GM13977 (cell line): ENCODE data around the gene BIRC6.
A peak's percentile ranks its signal among the peaks of the same experiment; 100 is the strongest.
"Not testable (repeated sequence)": the region's sequence is repeated elsewhere in the genome, so short reads cannot be mapped to it uniquely, and the experiment has no call there.

Experiments
- DNase-seq: peaks from one replicate; pipeline ENCODE4 v3.0.0; 2012; ENCODE audit warnings: low spot score
- in situ Hi-C: fragments of 300-500 bp; cut with MboI; formaldehyde crosslinking; loops from one replicate; pipeline ENCODE4 v1.12.0; 2022; ENCODE audit warnings: low sequenced_read_pairs, low pct_unique_long_range_greater_than_20kb, mixed read lengths, inconsistent platforms; ENCODE audit not compliant: unreplicated experiment
- TF ChIP-seq, protein P1 (sequence below): IDR thresholded peaks from 2 replicates; pipeline ENCODE4 v1.5.1; 2012; ENCODE audit warnings: mild to moderate bottlenecking, control low read depth; ENCODE audit not compliant: insufficient read depth; ENCODE audit errors: extremely low read depth, missing control alignments

Gene BIRC6

DNA sequence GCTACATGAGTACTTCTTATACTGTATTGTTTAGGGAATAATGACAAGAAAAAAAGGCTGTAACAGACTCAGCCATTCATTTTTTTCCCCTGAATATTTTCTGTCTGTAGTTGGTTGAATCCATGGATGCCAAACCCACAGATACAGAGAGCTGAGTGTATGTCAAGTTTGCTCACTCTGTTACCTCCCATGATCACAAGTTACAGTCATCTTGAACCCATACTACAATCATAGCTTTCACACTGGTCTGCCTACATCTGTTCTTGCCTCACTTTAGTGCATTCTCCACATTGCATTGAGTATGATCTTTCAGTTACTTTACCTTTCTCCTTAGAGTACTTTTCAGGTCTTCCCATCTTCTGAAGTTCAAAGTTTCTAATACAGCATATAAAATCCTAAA is 94.0 kb downstream of the BIRC6 start:
- in situ Hi-C loops, result no loop called here
- TF ChIP-seq, protein P1, sequence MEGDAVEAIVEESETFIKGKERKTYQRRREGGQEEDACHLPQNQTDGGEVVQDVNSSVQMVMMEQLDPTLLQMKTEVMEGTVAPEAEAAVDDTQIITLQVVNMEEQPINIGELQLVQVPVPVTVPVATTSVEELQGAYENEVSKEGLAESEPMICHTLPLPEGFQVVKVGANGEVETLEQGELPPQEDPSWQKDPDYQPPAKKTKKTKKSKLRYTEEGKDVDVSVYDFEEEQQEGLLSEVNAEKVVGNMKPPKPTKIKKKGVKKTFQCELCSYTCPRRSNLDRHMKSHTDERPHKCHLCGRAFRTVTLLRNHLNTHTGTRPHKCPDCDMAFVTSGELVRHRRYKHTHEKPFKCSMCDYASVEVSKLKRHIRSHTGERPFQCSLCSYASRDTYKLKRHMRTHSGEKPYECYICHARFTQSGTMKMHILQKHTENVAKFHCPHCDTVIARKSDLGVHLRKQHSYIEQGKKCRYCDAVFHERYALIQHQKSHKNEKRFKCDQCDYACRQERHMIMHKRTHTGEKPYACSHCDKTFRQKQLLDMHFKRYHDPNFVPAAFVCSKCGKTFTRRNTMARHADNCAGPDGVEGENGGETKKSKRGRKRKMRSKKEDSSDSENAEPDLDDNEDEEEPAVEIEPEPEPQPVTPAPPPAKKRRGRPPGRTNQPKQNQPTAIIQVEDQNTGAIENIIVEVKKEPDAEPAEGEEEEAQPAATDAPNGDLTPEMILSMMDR, result no peak
- no peak for DNase-seq

DNA sequence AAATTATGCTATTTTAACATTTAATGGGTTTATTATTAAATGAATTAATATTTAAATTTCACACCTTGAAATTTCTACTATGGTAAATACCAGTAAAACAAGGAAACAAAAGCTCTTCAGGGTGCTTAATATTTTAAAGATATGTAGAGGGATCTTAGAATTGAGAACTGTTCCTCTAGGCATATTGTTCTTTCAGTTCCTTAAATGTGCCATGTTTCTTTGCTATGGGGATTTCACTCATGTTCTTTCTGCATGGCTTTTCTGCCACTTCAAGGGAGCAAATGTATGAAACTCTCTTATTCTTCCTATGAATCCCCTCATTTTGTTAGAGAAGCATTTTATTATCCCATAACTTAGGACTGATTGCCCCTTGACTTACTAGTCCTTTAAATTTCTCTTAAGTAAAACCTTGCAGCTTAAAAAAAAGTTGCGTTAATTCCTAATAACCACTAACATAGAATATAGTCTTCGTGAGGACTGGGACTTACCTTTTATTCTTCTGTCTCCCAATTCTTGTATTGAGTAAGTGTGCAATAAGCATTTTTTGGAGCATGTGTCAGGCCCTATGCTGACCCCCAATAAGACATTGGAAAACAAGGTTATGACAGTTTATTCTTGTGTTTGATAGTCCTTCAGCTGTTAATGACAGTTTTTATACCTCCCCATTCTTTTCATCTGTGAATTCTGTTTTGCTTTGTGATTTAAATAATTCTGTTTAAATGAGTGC is 95.7 kb downstream of the BIRC6 start:
- TF ChIP-seq, protein P1, result no peak
- in situ Hi-C loops, result no loop called here
- peak; percentile 10 for DNase-seq

DNA sequence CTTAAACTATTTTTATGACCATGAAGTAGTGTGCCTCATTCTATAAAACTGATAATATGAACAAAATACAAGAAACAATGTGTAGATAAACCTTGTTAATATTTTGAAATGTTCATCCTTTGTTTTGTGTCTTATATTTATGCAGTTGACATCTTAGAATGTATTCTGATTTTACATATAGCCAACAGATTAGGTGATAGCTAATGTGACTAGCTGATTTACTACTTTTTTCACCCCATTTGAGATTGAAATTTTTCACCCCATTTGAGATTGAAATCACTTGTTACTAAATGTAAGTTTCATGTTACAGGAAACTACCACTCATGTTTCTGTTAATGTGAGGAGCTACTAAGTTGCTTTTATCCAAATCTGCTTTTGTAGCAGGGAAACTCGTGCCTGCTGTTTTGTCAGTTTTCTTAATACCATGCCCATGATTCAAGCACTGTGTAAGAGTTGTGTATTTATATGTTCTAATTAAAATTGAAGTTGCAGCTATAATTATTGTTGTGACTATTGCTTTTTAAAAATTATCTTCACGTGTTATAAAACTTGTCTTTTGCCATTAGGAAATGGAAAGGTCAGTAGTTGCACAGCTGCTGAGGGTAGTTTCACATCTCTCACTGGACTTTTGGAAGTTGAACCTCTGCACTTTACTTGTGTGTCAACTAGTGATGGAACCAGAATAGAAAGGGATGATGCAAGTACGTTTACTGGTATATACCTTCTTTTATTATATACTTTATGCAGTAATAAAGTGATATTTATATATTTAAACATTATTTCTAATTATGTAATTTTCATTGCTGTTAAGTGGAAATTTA is 96.6 kb downstream of the BIRC6 start:
- TF ChIP-seq, protein P1, result no peak
- no peak for DNase-seq
- in situ Hi-C loops, result no loop called here

DNA sequence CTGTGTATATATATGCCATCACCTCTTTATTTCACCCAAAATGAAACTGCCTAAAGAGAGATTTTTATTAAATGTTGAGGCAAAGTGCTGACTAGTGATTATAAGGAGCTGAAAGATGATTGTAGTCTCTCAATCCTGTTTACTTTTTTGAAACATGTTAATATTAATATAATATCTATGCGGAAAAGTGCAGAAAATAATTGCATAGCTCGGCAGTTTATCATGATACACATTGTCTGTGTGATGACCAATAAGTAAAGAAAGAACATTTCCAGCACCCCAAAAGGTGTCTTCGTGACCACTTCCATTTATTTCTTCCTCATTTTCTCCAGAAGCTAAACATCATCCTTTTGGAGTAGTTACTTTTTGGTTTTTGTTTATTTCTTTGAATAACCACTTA is 99.0 kb downstream of the BIRC6 start:
- in situ Hi-C loops, result no loop called here
- TF ChIP-seq, protein P1, result no peak

DNA sequence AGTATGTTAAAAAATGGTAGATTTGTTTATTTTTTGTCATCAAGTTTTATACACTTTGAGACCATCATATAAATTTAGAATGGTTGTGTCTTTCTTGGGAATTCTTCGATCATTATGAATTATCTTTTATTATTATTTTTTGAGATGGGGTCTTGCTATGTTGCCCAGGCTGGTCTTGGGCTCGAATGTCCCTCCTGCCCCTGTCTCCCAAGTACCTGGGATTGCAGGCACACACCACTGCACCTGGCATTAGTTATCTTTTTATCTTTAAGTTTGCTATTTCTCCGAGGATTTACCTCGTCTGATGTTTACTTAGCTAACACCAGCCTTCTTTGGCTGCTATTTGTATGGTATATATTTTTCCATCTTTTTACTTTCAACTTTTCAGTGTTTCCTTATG is 100.0 kb downstream of the BIRC6 start:
- DNase-seq, result no peak
- TF ChIP-seq, protein P1, result no peak
- in situ Hi-C loops, result no loop called here

More for the DNA sequence above, 99.0 kb downstream of the BIRC6 start:
- no peak for DNase-seq

DNA sequence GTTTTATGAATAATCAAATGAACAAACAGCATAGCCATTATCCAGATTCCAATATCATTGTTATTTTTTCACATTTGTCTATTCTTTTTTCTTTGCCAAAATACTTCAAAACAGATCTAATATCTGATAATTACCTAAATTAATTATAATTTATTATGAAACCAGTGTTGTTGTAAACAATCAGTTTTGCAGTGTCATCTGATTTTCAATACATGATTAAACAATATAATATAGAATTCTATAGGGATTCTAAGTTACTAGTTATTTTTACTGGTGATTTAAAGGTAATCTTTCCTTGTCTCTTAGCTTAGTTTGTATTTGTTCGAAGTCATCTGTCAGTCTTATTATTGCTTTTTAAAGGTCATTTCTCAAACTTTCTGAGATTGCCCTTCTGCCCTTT is 101.0 kb downstream of the BIRC6 start:
- in situ Hi-C loops, result no loop called here
- TF ChIP-seq, protein P1, result no peak

DNA sequence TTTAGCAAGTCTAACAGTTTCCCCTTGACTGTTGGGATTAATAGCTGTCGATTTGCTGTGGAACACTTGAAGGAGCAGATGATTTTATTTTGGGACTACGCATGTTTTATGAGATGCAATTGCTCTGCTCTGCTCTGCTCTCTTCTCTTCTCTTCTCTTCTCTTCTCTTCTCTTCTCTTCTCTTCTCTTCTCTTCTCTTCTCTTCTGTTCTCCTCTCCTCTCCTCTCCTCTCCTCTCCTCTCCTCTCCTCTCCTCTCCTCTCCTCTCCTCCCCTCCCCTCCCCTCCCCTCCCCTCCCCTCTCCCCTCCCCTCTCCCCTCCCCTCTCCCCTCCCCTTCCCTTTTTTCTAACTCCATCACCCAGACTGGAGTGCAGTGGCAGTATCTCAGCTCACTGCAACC is 104.0 kb downstream of the BIRC6 start:
- in situ Hi-C loops, DNase-seq: not testable (repeated sequence)

More for the DNA sequence above, 101.0 kb downstream of the BIRC6 start:
- DNase-seq, result no peak
